ENCODE results near the gene CFTR.

Gene CFTR

DNA sequence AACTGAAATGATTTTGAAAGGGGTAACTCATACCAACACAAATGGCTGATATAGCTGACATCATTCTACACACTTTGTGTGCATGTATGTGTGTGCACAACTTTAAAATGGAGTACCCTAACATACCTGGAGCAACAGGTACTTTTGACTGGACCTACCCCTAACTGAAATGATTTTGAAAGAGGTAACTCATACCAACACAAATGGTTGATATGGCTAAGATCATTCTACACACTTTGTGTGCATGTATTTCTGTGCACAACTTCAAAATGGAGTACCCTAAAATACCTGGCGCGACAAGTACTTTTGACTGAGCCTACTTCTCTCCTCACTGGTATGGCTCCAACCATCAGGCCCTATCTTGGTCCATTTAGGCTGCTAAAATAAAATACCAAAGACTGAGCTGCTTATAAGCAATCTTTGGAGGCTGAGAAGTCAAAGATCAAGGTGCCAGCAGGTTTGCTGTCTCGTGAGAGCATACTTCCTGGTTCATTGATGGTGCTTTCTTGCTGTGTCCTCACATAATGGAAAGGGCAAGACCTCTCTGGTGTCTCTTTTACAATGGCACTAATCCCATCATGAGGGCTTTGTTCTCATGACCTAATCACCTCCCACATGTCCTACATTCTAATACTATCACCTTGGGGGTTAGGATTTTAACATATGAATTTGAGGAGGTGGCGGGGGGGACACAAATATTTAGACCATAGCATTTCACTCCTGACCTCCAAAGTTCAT, 173.3 kb downstream of the CFTR start:
- no peak for DNase-seq (ENCODE audit: low read depth)

DNA sequence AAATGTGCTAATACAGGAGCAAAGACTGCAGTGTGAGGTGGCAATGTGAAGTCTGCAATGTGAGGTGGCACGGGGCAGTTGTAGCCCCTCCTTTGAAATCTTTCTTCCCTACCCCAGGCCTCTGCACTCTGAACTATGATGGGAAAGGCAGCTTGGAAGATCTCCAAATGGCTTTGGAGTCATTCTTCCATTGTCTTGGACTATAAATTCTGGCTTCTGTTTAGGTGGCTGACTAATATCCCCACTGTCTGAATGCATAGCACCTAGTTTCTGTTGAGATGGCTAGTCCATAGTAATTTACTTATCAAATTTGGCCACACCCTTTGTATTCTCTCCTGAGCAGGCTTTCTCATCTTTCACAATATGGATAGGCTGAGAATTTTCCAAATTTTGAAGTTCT, 175.0 kb downstream of the CFTR start:
- no peak for DNase-seq (ENCODE audit: low read depth)

DNA sequence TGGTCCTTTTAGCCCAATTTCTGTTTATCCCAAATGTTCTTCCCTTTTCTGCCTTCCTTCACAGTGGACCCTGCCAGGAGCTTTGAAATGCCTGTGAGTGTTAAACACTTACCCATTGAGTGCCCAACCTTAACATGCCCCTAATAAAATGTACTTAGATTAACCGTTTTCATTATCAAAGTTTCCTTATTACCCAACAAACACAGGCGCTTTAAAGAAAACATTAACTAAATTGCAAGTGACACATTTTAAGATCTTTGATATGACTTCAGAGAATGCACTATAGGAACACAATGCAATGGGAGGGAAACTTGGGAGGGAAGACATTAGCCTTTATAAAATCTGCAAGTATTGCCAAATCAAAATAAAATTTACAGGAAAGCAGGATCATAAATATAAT, 177.0 kb downstream of the CFTR start:
- DNase-seq (ENCODE audit: low read depth), result no peak

DNA sequence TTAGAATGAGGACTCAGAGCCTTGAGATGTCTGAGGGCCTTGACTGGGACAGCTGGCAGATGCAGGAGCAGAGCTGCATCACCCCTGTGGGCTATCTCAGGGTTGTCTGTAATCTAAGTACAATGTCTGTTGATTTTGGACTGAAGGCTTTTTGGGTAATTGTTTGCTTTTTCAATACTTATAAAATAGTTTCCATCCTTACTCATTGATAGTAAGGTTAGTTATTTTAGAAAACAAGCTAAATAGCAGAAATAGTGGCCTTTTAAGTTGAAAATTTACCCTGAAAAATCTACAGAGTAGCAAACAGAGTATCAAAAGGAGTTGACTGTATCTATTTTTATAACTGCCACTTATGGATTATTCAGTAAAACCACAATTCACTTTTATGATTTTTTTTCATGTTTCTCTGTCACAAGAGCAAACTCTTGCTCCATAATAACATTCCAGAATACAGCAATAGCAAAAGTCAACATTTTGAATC, 179.7 kb downstream of the CFTR start:
- no peak for DNase-seq (ENCODE audit: low read depth)

DNA sequence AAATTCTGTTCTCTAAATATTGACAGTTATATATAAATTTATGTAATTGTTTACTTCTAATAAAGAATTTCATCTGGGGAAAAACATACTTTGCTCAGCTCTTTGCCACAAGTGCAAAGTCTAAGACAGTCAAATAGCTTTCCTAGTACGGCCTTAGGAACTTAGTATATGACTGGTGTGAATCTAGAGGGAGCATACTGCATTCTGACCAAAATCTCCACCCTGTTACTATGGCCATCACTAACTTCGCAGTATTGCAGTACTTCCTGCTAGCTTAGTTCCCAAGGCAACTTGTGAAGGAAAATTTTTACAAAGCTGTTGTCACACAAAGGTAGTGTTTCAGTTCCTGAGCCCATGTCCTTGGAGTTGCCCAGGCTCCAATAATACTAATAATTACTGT, 181.5 kb downstream of the CFTR start:
- DNase-seq (ENCODE audit: low read depth), result no peak

DNA sequence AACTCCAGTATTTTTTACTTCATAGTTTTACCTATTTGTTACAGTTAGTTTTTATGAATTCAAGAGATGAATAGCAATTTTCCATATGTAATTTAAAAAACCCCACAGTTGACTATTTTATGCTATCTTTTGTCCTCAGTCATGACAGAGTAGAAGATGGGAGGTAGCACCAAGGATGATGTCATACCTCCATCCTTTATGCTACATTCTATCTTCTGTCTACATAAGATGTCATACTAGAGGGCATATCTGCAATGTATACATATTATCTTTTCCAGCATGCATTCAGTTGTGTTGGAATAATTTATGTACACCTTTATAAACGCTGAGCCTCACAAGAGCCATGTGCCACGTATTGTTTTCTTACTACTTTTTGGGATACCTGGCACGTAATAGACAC, 184.2 kb downstream of the CFTR start:
- DNase-seq (ENCODE audit: low read depth), result no peak

DNA sequence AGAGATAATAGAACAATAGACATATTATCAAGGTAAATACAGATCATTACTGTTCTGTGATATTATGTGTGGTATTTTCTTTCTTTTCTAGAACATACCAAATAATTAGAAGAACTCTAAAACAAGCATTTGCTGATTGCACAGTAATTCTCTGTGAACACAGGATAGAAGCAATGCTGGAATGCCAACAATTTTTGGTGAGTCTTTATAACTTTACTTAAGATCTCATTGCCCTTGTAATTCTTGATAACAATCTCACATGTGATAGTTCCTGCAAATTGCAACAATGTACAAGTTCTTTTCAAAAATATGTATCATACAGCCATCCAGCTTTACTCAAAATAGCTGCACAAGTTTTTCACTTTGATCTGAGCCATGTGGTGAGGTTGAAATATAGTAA, 185.5 kb downstream of the CFTR start:
- DNase-seq (ENCODE audit: low read depth), result no peak

DNA sequence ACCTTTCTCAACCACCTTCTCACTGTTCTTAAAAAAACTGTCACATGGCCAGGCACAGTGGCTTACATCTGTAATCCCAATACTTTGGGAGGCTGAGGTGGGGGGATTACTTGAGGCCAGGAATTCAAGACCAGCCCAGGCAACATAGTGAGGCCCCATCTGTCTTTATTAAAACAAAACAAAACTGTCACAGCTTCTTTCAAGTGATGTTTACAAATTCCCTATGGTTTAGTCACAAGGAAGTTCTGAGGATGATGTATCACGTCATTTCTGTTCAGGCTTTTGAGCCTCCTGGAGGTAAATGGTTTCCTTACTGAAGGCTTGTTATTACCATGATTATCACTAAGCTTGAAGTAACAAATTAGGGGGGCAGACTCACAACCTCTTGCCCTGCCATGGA, 186.2 kb downstream of the CFTR start:
- DNase-seq (ENCODE audit: low read depth), result no peak

DNA sequence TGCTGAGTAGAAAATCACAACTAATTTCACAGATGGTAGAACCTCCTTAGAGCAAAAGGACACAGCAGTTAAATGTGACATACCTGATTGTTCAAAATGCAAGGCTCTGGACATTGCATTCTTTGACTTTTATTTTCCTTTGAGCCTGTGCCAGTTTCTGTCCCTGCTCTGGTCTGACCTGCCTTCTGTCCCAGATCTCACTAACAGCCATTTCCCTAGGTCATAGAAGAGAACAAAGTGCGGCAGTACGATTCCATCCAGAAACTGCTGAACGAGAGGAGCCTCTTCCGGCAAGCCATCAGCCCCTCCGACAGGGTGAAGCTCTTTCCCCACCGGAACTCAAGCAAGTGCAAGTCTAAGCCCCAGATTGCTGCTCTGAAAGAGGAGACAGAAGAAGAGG, 186.9 kb downstream of the CFTR start:
- DNase-seq (ENCODE audit: low read depth), result no peak

DNA sequence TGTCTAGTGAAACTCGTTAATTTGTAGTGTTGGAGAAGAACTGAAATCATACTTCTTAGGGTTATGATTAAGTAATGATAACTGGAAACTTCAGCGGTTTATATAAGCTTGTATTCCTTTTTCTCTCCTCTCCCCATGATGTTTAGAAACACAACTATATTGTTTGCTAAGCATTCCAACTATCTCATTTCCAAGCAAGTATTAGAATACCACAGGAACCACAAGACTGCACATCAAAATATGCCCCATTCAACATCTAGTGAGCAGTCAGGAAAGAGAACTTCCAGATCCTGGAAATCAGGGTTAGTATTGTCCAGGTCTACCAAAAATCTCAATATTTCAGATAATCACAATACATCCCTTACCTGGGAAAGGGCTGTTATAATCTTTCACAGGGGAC, 187.6 kb downstream of the CFTR start:
- no peak for DNase-seq (ENCODE audit: low read depth)

DNA sequence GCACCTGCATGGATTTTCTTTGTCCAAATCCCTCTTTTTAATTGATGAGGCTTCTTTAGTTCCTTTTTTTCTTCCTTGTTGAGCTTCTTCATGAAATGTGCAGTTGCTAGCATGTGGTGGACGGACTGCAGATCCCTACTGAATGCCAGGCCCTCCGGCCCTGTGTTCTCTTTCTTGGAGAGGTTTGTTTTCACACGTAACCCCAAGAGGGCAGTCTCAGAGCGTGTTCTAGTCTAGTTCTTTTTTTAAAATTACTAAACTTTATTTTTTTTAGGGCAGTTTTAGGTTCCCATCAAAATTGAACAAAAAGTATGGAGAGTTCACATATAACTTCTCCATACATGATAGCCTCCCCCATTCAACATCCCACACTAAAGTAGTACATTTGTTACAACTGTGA, 190.0 kb downstream of the CFTR start:
- DNase-seq (ENCODE audit: low read depth), result no peak

DNA sequence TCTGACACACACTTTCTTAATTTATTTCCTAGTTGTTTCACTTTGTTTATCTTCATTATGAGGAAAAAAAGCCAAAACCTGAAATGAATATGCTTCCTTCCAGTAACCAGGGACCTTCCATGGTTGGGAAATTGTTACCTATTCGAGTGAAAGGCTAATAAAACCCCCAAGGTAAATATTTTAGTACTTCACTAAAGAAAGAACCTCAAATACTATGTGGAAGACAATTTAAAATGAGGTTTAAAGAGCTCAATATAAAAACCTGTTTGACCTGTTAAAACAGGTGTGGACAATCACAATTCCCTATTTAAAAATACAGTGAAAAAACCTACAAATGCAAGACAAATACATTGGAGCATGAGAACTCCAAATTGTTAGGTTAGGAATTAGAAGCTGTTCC, 192.6 kb downstream of the CFTR start:
- DNase-seq (ENCODE audit: low read depth), result no peak

DNA sequence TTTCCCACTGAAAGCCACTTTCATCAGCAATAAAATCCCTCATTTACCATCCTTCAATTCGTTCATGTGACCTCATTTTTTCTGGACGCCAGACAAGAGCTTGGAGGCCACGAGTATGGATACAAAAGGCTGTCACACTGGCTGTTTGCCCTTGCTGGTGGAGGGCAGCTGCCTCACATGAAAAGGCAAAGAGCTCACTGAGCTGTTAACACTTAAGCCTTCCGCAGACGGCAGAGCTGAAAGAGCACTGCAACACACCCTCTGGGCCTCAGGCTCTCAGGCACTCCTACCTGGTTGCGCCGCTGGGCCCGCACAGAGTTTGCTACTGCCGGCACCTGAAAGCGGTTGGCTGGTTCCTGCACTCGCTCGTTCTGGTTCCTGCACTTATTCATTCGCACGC, 193.5 kb downstream of the CFTR start:
- DNase-seq (ENCODE audit: low read depth), result no peak

DNA sequence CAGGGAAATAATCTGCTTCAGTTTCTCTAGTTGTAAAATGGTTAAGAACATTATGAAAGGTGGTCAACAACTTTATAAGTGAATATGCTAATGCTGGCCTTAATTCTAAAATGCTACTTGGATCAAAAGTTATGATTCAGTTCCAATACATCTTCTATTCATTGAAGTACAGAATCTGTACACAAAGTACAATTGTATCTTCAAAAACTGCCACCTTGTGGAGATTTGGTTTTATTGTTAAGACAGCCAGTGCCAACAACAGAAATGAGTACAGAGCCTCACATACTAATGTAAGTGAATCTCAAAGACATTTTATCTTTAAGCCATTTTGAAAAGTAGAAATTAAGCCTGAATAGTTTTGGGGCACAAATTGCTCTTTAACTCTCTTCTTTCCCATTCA, 194.0 kb downstream of the CFTR start:
- DNase-seq (ENCODE audit: low read depth), result no peak

DNA sequence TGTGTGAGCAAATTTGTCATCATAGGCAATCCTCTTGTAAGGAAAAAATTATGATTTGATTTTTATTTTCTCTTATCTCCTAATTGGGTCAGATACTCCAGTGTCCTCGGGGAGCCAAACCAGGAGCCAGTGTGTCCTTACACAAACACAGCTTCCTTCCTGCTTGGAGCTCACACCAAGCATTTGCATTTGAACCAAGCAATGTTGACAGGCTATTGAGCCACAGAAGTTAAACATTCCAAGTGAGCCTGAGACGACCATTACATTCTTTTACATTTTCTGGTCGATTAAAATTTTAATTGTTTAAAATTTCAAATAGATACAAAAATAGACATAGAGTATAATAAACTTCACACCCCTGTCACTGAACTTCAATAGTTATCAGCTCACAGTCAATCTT, 194.8 kb downstream of the CFTR start:
- DNase-seq (ENCODE audit: low read depth), result no peak

DNA sequence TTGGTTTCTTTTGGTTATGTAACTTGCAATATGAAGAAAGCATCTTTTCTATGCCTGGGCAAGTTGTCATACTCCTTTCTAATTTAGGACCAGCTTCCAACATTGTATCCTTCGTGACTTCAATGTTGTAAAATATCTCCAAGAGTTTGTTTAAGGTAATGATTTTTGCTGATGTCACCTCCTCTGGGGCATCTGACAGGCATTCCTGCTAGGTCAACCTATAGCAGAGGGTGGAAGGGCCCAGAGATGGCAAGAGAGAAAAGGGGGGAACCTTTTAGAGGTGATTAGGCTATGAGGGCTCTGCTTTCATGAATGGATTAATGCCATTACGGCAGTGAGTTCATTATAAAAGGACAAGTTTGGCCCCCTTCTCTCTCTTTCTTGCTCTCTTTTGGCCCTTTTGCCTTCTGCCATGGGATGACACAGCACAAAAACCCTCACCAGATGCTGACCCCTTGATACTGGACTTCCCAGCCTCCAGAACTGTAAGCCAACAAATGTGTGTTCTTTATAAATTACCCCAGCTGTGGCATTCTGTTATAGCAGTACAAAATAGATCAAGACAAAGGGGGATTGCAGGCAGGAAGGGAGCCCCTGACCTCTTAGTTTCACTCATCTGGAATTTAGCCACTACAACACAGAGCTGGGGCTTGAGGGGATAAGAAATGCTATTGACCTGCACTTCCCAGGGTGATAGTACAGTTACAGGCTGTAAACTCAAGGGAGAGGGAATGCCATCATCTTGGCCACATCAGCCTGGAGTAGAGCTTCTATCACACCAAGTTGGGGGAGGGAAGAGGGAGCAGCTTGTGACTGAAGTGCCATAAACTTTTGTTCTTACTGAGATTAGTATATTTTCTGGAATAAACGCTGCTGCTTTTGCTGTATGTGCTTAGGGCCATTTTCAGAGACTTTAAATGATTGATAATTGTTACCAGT, 195.9 kb downstream of the CFTR start:
- DNase-seq (ENCODE audit: low read depth), result no peak

DNA sequence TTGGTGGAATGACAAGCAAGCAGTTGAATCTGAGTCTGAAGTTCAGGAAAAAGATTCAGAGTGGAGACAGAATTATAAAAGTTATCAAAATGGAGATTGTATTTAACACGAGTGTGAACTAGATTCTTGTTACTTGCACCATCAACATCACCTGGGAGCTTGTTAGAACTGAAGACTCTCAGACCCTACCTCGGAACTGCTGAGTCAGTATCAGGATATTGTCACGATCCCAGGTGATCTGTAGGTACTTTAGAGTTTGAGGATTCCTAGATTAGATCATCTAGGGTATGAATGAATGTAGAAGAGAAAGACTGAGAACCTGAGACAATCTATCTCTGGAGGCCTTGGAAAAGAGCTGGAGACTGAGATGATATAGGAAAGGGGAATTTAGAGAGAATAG, 199.3 kb downstream of the CFTR start:
- DNase-seq (ENCODE audit: low read depth), result no peak

DNA sequence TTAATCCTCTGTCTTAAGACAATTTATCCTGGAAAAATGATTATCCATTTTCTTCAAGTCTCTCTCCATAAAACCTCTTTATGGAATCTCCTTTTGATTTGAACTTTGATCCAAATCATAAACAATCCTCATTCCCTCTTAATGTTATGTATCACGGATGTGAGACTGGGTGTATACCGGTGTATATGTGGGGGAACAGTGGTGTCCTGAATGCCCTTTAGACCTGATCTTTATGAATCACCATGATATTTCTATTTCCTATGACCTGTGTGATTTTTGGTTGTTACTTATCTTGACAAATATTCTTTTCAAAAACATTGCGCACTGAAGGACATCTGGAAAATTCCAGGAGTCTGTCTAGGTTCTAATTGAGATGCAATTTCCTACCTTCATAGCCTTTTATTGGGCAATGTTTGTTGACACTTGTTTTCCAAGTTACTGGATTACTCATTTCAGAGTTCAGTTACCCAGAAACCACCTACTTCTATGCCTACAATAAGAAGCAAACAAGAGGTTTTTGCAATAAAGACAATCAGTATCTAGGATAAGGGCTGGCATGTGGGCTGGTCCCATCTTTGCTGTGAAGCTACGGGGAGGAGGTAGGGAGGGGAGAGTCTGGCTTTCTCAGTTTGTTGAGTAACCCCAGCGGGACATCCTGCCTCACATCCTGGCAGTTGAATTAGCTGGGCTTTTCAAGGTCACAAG, 203.0 kb downstream of the CFTR start:
- DNase-seq (ENCODE audit: low read depth), result no peak

DNA sequence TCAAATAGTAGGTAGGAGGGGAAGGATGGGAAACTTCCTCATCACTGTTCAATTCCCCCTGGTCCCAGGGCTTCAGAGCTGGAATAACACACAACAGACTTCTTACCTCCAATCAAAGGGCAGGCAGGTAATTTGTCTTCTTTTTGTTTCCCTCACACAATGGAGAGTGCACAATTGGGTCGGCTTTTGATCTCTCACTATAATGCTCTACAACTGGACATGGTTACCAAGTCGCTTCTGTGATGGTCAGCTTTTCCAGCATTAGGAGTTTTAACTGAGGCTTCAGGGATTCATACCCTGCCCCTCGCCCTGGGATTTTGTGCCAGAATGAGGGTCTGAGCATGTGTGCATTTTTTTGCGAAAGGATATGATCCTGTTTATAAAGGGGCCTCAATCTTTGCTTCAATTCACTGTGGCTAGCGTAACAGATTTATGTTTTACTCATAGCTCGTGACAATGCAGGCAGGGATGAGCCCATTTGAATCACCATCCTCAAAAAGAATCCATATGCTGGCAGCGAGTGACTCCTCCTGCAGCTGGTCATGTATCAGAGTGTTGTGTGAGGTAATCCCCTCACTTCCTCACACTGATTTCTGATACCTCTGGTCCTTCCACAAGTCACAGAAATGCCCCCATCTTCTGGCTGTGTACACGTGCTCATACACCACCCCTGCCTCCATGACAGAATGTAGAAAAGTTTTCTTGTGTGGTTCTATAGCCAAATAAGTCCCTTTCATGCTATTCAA, 203.8 kb downstream of the CFTR start:
- DNase-seq (ENCODE audit: low read depth), result no peak

DNA sequence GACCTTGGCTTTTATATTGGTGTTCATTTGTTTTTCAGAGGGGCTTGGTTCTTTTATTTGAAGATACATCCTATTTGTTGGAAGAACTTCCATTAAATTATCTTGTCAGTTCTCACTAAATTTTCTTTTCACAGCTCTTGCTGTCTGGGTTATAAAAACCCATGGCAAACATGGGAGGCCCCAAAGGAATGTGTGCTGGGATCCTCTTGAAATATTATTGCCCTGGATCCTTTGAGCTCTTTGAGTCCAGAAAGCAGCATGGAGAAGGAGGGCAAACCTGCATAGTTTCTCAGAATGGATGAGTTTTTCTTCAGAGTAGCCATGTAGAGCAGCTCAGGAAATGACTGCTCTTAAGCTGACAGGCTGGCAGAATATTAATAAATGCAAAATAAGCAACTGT, 206.0 kb downstream of the CFTR start:
- no peak for DNase-seq (ENCODE audit: low read depth)

DNA sequence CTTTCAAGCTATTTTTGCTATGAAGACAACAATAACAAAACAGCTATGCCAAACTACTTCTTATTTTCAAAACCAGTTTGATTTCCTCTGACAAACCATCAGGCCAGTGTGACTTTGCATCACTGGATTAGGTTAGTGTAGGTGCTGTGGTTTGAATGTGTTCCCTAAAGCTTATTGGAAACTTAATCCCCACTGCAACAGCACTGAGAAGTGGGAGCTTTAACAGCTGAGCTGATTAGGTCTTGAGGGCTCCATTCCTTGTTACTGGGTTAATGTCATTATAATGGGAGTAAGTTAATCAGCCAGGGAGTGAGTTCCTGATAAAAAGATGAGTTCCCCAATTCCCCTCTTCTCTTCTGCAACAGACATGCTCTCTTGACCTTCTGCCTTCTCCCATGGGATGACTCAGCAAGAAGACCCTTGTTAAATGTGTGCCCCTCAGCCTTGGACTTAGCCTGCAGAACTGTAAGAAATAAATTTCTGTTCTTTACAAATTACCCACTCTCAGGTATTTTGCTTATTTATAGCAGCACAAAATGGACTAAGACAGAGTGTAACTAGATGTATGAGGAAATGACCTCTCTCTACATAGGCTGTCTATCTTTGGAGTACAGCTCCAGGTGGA, 206.6 kb downstream of the CFTR start:
- no peak for DNase-seq (ENCODE audit: low read depth)

DNA sequence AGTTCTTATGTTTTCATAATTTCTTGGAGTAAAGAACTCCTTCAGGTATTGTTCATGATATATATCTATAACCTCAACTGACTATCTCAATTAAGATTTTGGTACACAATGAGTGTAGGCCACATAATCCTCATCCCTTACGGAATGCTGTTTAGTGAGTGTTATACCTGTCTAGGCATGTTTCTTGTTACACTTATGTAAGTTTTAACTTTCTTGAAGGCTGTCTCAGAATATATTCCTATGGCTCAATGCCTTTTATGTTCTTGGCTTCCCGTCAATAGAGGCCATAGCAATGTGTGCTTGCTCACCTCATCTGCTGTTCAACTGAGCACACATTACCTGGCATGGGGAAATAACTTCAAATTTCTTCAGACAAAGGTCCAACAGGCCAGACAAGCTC, 208.3 kb downstream of the CFTR start:
- no peak for DNase-seq (ENCODE audit: low read depth)

All from stimulated activated CD8-positive, alpha-beta memory T cell treated with anti-CD3 and anti-CD28 coated beads, Interleukin-15, amount 100 ng/mL, for 24 hours (primary cell).